Liver (tissue), 9 donors: ENCODE measurements around the gene THOC2. TPM values are rescaled to one million over a fixed set of nuclear protein-coding genes. Genes with fewer than 3 reads are reported as not detected.

Source experiments
- DNase-seq: peaks from one replicate; pipeline ENCODE4 v3.0.0-alpha.2; 2017; ENCODE audit warnings: low spot score
- H3K27ac ChIP-seq, 2 donors: one replicate each; pipeline ENCODE4 v1.7.0; 2013; ENCODE audit warnings: inconsistent platforms in 2 of 2, low read length in 2 of 2, control low read depth in 1 of 2, low read depth in 1 of 2, mild to moderate bottlenecking in 1 of 2
- H3K27me3 ChIP-seq, 4 donors: one replicate each; pipeline versions ENCODE4 v1.6.1 to v1.7.0; 2013; ENCODE audit warnings: low read length in 3 of 4, inconsistent platforms in 1 of 4, mild to moderate bottlenecking in 1 of 4, moderate library complexity in 1 of 4; ENCODE audit not compliant: control insufficient read depth in 4 of 4, insufficient read depth in 4 of 4
- H3K36me3 ChIP-seq, 4 donors: one replicate each; pipeline versions ENCODE4 v1.6.1 to v1.7.0; 2013; ENCODE audit warnings: low read length in 3 of 4, mild to moderate bottlenecking in 3 of 4, low read depth in 1 of 4, moderate library complexity in 1 of 4; ENCODE audit not compliant: control insufficient read depth in 4 of 4, insufficient read depth in 3 of 4
- H3K4me1 ChIP-seq, 4 donors: one replicate each; pipeline versions ENCODE4 v1.6.1 to v1.7.0; 2013; ENCODE audit warnings: low read length in 3 of 4, mild to moderate bottlenecking in 3 of 4, moderate library complexity in 1 of 4; ENCODE audit not compliant: control insufficient read depth in 4 of 4, insufficient read depth in 4 of 4
- H3K4me3 ChIP-seq, 3 donors: one replicate each; pipeline versions ENCODE4 v1.6.1 to v1.7.0; 2013; ENCODE audit warnings: low read length in 3 of 3, control low read depth in 1 of 3, low read depth in 1 of 3, mild to moderate bottlenecking in 1 of 3
- H3K9ac ChIP-seq, 2 donors: one replicate each; pipeline ENCODE4 v1.7.0; 2013; ENCODE audit warnings: low read length in 2 of 2, mild to moderate bottlenecking in 2 of 2, moderate library complexity in 2 of 2, control low read depth in 1 of 2, low read depth in 1 of 2
- H3K9me3 ChIP-seq, 4 donors: one replicate each; pipeline versions ENCODE4 v1.6.1 to v1.7.0; 2013; ENCODE audit warnings: low read length in 3 of 4; ENCODE audit not compliant: control insufficient read depth in 4 of 4
- ATF3 ChIP-seq: IDR thresholded peaks from 2 replicates; pipeline ENCODE4 v1.6.1; 2016; ENCODE audit warnings: antibody characterized with exemption
- CTCF ChIP-seq: fragments of 150-350 bp; IDR thresholded peaks from 2 replicates; pipeline ENCODE4 v1.5.1; 2017; ENCODE audit warnings: improper control_type of control experiment, low read depth, low read length; ENCODE audit not compliant: missing input control
- FOXA1 ChIP-seq: IDR thresholded peaks from 2 replicates; pipeline ENCODE4 v1.6.1; 2016; ENCODE audit warnings: antibody characterized with exemption
- FOXA2 ChIP-seq: IDR thresholded peaks from 2 replicates; pipeline ENCODE4 v1.6.1; 2016; ENCODE audit warnings: antibody characterized with exemption
- GABPA ChIP-seq, 2 donors: IDR thresholded peaks in 1 of 2; conservative IDR thresholded peaks in 1 of 2; 2 replicates each; pipeline ENCODE4 v1.6.1; 2016; ENCODE audit warnings: antibody characterized with exemption in 2 of 2, mild to moderate bottlenecking in 1 of 2, moderate library complexity in 1 of 2
- HNF4G ChIP-seq: IDR thresholded peaks from 2 replicates; pipeline ENCODE4 v1.6.1; 2016; ENCODE audit warnings: antibody characterized with exemption
- JUND ChIP-seq, 2 donors: IDR thresholded peaks; 2 replicates each; pipeline ENCODE4 v1.6.1; 2016; ENCODE audit warnings: antibody characterized with exemption in 2 of 2
- MAX ChIP-seq: IDR thresholded peaks from 2 replicates; pipeline ENCODE4 v1.6.1; 2016; ENCODE audit warnings: antibody characterized with exemption
- NR2F2 ChIP-seq: IDR thresholded peaks from 2 replicates; pipeline ENCODE4 v1.6.1; 2016; ENCODE audit warnings: antibody characterized with exemption
- RAD21 ChIP-seq, 2 donors: IDR thresholded peaks; 2 replicates each; pipeline ENCODE4 v1.6.1; 2016; ENCODE audit warnings: antibody characterized with exemption in 2 of 2, mild to moderate bottlenecking in 2 of 2
- REST ChIP-seq: IDR thresholded peaks from 2 replicates; pipeline ENCODE4 v1.6.1; 2016; ENCODE audit warnings: antibody characterized with exemption, mild to moderate bottlenecking
- RXRA ChIP-seq, 2 donors: IDR thresholded peaks; 2 replicates each; pipeline ENCODE4 v1.6.1; 2017 to 2018; ENCODE audit warnings: antibody characterized with exemption in 2 of 2, mild to moderate bottlenecking in 1 of 2
- SP1 ChIP-seq: IDR thresholded peaks from 2 replicates; pipeline ENCODE4 v1.6.1; 2018; ENCODE audit warnings: antibody characterized with exemption, mild to moderate bottlenecking
- TAF1 ChIP-seq: conservative IDR thresholded peaks from 2 replicates; pipeline ENCODE4 v1.6.1; 2016; ENCODE audit warnings: antibody characterized with exemption, mild to moderate bottlenecking
- YY1 ChIP-seq: IDR thresholded peaks from 2 replicates; pipeline ENCODE4 v1.6.1; 2016; ENCODE audit warnings: antibody characterized with exemption, mild to moderate bottlenecking
- ZBTB33 ChIP-seq: IDR thresholded peaks from 2 replicates; pipeline ENCODE4 v1.6.1; 2016; ENCODE audit warnings: antibody characterized with exemption
- WGBS: extraction: QIAGEN DNeasy Blood & Tissue Kit; methylation state at CpG from one replicate; pipeline ENCODE4 v1.1.7; 2013; 5-methylcytosine and 5-hydroxymethylcytosine counted together
- polyA plus RNA-seq, 2 donors: library from polyadenylated mRNA; stranded (reverse) in 1 of 2; unstranded in 1 of 2; fragments of 200-250 nt in 1 of 2; fragments of >200 nt in 1 of 2; fragmentation: Nextera tagmentation in 1 of 2; extraction: Ambion mirVana in 1 of 2; gene quantifications; one replicate each; pipeline versions ENCODE4 v1.2.1 to v1.2.3, GENCODE V29; 2013 to 2015
- total RNA-seq, 2 donors: library from RNA; depleted of rRNA; stranded (reverse); fragments of >200 nt; gene quantifications; one replicate each; pipeline ENCODE4 v1.2.3, GENCODE V29; 2014
- donor health status: healthy.
- donor health status: healthy.
- donor health status: healthy.
- donor health status: healthy.
- donor health status: healthy.

The THOC2 gene
- total and polyA plus RNA-seq, 4 donors: 10.6 to 55.9 (median 40.7) TPM

GRCh38 chrX:123610915-123611314 is 121.9 kb downstream of the THOC2 start:
- no peak for DNase-seq
- Histone ChIP-seq H3K27me3 (no peaks in the 10 kb centered on the region), H3K4me1 (no peaks in the 10 kb centered on the region), H3K27ac (no peak overlapping the region), H3K9ac (no peak overlapping the region), H3K9me3 (no peaks in the 10 kb centered on the region), H3K4me3 (no peak overlapping the region), H3K36me3 (peaks cover 0 to 10% (median 3%) of the 10 kb centered on the region in 4 donors)
- TF ChIP-seq HNF4G (no peak), FOXA2 (no peak)
- 97% methylated on average over 2 of the region's 2 CpGs for WGBS

GRCh38 chrX:123607806-123608205 is 125.0 kb downstream of the THOC2 start:
- Histone ChIP-seq H3K9me3 (no peaks in the 10 kb centered on the region), H3K4me1 (no peaks in the 10 kb centered on the region), H3K27ac (no peak overlapping the region), H3K9ac (no peak overlapping the region), H3K27me3 (no peaks in the 10 kb centered on the region), H3K36me3 (peaks cover 0 to 6% (median 2%) of the 10 kb centered on the region in 4 donors), H3K4me3 (no peak overlapping the region)
- no peak for DNase-seq
- TF ChIP-seq CTCF (no peak), JUND (IDR thresholded peaks at IDR 0.05) (no peak), GABPA (IDR thresholded peaks at IDR 0.05 in 1 of 2, conservative IDR thresholded peaks at IDR 0.05 in 1 of 2) (no peak), FOXA2 (no peak), SP1 (no peak), TAF1 (no peak), RAD21 (IDR thresholded peaks at IDR 0.05) (no peak), NR2F2 (no peak), FOXA1 (no peak), MAX (no peak), ATF3 (no peak), RXRA (IDR thresholded peaks at IDR 0.05) (no peak), REST (no peak), ZBTB33 (no peak), YY1 (no peak)
- 96% methylated on average over 6 of the region's 6 CpGs for WGBS
